ENCODE measurements around the gene SLC2A9. TPM values are rescaled to one million over a fixed set of nuclear protein-coding genes. Genes with fewer than 3 reads are reported as not detected.
"Not testable (repeated sequence)": the region's sequence is repeated elsewhere in the genome, so short reads cannot be mapped to it uniquely, and the experiment has no call there.

Gene SLC2A9
- total RNA-seq, 1 donor from 2014 or later: 0.54 TPM

DNA sequence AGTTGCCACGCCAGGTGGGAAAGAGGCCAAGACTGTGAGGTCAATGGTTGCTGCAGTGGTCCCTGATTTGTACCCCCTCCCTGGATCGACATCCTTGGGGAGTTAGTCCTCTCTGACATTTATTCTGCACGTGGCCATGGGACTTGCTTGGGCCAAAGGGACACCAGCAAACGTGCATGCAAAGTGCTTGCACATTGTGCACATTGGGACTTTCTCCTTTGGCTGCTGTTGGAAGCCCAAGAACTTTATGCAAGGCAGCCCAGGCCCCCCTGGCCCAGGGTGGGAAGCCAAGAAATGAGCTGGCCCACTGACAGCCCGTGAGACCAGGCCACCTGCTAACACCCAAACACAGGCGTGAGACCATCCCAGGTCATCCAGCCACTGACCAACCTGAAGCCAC, 38.1 kb downstream of the SLC2A9 start:
- H2AFZ ChIP-seq (ENCODE audit: low read depth, low read length): no peak overlapping the region
- no peak overlapping the region for H3K4me3 ChIP-seq (ENCODE audit: insufficient read depth, low read depth, low read length)
- FAIRE-seq (no peak), DNase-seq (ENCODE audit: low read depth) (no peak)
- no peaks in the 10 kb centered on the region for H3K36me3 ChIP-seq (ENCODE audit: insufficient read depth, low read length)
- H4K20me1 ChIP-seq (ENCODE audit: insufficient read depth, low read length): no peaks in the 10 kb centered on the region
- H3K27me3 ChIP-seq (ENCODE audit: insufficient read depth, low read length): no peaks in the 10 kb centered on the region
- Mint-ChIP-seq H3K4me1 (ENCODE audit: low read depth, unreplicated experiment) (no peaks in the 10 kb centered on the region), H3K9me3 (ENCODE audit: unreplicated experiment) (peaks cover 4% of the 10 kb centered on the region), H3K27ac (ENCODE audit: unreplicated experiment) (no peak overlapping the region), H3K27me3 (ENCODE audit: low read depth, unreplicated experiment) (peaks cover 21% of the 10 kb centered on the region), H3K36me3 (ENCODE audit: low read depth, unreplicated experiment) (peaks cover 4% of the 10 kb centered on the region), H3K4me3 (ENCODE audit: unreplicated experiment) (no peak overlapping the region)
- TF ChIP-seq, protein P1, sequence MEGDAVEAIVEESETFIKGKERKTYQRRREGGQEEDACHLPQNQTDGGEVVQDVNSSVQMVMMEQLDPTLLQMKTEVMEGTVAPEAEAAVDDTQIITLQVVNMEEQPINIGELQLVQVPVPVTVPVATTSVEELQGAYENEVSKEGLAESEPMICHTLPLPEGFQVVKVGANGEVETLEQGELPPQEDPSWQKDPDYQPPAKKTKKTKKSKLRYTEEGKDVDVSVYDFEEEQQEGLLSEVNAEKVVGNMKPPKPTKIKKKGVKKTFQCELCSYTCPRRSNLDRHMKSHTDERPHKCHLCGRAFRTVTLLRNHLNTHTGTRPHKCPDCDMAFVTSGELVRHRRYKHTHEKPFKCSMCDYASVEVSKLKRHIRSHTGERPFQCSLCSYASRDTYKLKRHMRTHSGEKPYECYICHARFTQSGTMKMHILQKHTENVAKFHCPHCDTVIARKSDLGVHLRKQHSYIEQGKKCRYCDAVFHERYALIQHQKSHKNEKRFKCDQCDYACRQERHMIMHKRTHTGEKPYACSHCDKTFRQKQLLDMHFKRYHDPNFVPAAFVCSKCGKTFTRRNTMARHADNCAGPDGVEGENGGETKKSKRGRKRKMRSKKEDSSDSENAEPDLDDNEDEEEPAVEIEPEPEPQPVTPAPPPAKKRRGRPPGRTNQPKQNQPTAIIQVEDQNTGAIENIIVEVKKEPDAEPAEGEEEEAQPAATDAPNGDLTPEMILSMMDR (IDR thresholded peaks at IDR 0.05; ENCODE audit: insufficient read depth, low read depth, low read length): no peak
- TF ChIP-seq EZH2 (IDR thresholded peaks at IDR 0.05; ENCODE audit: insufficient read depth, low read length): no peak
- H3K9ac ChIP-seq (ENCODE audit: low read length): no peak overlapping the region
- no peak overlapping the region for H3K4me2 ChIP-seq (ENCODE audit: low read length)
- H3K4me1 ChIP-seq (ENCODE audit: insufficient read depth, low read length): no peaks in the 10 kb centered on the region
- H3K79me2 ChIP-seq (ENCODE audit: insufficient read depth, low read length): no peaks in the 10 kb centered on the region
- H3K27ac ChIP-seq (ENCODE audit: low read depth, low read length): no peak overlapping the region
- no peaks in the 10 kb centered on the region for H3K9me3 ChIP-seq (ENCODE audit: insufficient read depth, low read depth, low read length)

DNA sequence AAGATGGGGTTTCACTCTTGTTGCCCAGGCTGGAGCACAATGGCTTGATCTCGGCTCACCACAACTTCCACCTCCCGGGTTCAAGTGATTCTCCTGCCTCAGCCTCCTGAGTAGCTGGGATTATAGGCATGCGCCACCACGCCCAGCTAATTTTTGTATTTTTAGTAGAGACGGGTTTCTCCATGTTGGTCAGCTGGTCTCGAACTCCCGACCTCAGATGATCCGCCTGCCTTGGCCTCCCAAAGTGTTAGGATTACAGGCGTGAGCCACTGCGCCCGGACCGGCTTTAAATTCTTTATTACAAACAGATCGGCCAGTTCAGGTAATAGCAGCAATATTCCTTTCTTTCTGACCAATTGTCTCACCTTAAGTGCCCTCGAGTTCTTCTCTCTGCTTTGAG, 39.4 kb downstream of the SLC2A9 start:
- H3K36me3 Mint-ChIP-seq (ENCODE audit: low read depth, unreplicated experiment); DNase-seq (ENCODE audit: low read depth); FAIRE-seq; H3K4me3 ChIP-seq (ENCODE audit: insufficient read depth, low read depth, low read length); H3K4me1 Mint-ChIP-seq (ENCODE audit: low read depth, unreplicated experiment); H3K27me3 ChIP-seq (ENCODE audit: insufficient read depth, low read length); H3K9me3 ChIP-seq (ENCODE audit: insufficient read depth, low read depth, low read length); H3K4me2 ChIP-seq (ENCODE audit: low read length); H3K36me3 ChIP-seq (ENCODE audit: insufficient read depth, low read length); H4K20me1 ChIP-seq (ENCODE audit: insufficient read depth, low read length); H3K4me1 ChIP-seq (ENCODE audit: insufficient read depth, low read length); H3K79me2 ChIP-seq (ENCODE audit: insufficient read depth, low read length); H3K9me3 Mint-ChIP-seq (ENCODE audit: unreplicated experiment); H2AFZ ChIP-seq (ENCODE audit: low read depth, low read length); H3K9ac ChIP-seq (ENCODE audit: low read length); H3K27ac ChIP-seq (ENCODE audit: low read depth, low read length); H3K27ac Mint-ChIP-seq (ENCODE audit: unreplicated experiment); H3K4me3 Mint-ChIP-seq (ENCODE audit: unreplicated experiment): not testable (repeated sequence)
- peaks cover 29% of the 10 kb centered on the region for H3K27me3 Mint-ChIP-seq (ENCODE audit: low read depth, unreplicated experiment)

DNA sequence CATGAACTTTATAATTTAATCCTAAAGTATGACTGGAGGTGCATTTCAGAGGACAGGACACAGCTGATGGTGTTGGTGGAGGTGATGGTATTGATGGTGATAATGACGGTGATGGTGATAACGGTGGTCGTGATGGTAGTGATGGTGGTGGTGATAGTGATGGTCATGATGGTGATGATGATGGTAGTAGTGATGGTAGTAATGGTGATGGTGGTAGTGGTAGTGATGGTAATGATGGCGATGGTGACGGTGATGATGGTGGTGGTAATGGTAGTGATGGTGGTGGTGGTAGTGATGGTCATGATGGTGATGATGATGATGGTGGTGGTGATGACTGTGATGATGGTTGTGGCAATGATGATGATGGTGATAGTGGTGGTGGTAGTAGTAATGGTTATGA, 40.4 kb downstream of the SLC2A9 start:
- H3K36me3 ChIP-seq (ENCODE audit: insufficient read depth, low read length): no peaks in the 10 kb centered on the region
- no peak for FAIRE-seq
- no peaks in the 10 kb centered on the region for H3K27me3 ChIP-seq (ENCODE audit: insufficient read depth, low read length)
- no peak overlapping the region for H3K9ac ChIP-seq (ENCODE audit: low read length)
- TF ChIP-seq EZH2 (IDR thresholded peaks at IDR 0.05; ENCODE audit: insufficient read depth, low read length): no peak
- TF ChIP-seq, protein P1 (IDR thresholded peaks at IDR 0.05; ENCODE audit: insufficient read depth, low read depth, low read length): no peak
- no peak for DNase-seq (ENCODE audit: low read depth)
- no peak overlapping the region for H3K4me2 ChIP-seq (ENCODE audit: low read length)
- H3K79me2 ChIP-seq (ENCODE audit: insufficient read depth, low read length): no peaks in the 10 kb centered on the region
- H4K20me1 ChIP-seq (ENCODE audit: insufficient read depth, low read length): no peaks in the 10 kb centered on the region
- H3K4me1 Mint-ChIP-seq (ENCODE audit: low read depth, unreplicated experiment): no peaks in the 10 kb centered on the region
- H3K4me3 ChIP-seq (ENCODE audit: insufficient read depth, low read depth, low read length): no peak overlapping the region
- no peak overlapping the region for H3K27ac ChIP-seq (ENCODE audit: low read depth, low read length)
- H2AFZ ChIP-seq (ENCODE audit: low read depth, low read length): no peak overlapping the region
- H3K4me3 Mint-ChIP-seq (ENCODE audit: unreplicated experiment): no peak overlapping the region
- no peak overlapping the region for H3K27ac Mint-ChIP-seq (ENCODE audit: unreplicated experiment)
- H3K4me1 ChIP-seq (ENCODE audit: insufficient read depth, low read length): no peaks in the 10 kb centered on the region
- H3K9me3 Mint-ChIP-seq (ENCODE audit: unreplicated experiment): peaks cover 6% of the 10 kb centered on the region
- H3K9me3 ChIP-seq (ENCODE audit: insufficient read depth, low read depth, low read length): no peaks in the 10 kb centered on the region
- H3K36me3 Mint-ChIP-seq (ENCODE audit: low read depth, unreplicated experiment): peaks cover 4% of the 10 kb centered on the region
- peaks cover 30% of the 10 kb centered on the region for H3K27me3 Mint-ChIP-seq (ENCODE audit: low read depth, unreplicated experiment)

Measured in astrocyte (in vitro differentiated cells and primary cell).